ENCODE results near the gene PER3.

GRCh38 chr1:7761103-7761502 is 23.0 kb upstream of the PER3 start:
- TF ChIP-seq CTCF (optimal IDR thresholded peaks at IDR 0.05 in 1 of 3, IDR thresholded peaks at IDR 0.05 in 1 of 3, conservative IDR thresholded peaks at IDR 0.05 in 1 of 3; ENCODE audit: extremely low read depth in 1 of 3, insufficient read depth in 2 of 3, low read length in 3 of 3): no peak
- no peak for TF ChIP-seq EZH2 (IDR thresholded peaks at IDR 0.05; ENCODE audit: low read length)
